ENCODE results near the gene RAET1L. TPM values are rescaled to one million over a fixed set of nuclear protein-coding genes. Genes with fewer than 3 reads are reported as not detected.

The RAET1L gene
- total RNA-seq, 1 donor from 2014 or later = 3.1 TPM

- no peak overlapping the region for H3K4me3 ChIP-seq (ENCODE audit: low read depth, low read length)
- DNase-seq (ENCODE audit: low read depth) = no peak
- TF ChIP-seq, protein P1, sequence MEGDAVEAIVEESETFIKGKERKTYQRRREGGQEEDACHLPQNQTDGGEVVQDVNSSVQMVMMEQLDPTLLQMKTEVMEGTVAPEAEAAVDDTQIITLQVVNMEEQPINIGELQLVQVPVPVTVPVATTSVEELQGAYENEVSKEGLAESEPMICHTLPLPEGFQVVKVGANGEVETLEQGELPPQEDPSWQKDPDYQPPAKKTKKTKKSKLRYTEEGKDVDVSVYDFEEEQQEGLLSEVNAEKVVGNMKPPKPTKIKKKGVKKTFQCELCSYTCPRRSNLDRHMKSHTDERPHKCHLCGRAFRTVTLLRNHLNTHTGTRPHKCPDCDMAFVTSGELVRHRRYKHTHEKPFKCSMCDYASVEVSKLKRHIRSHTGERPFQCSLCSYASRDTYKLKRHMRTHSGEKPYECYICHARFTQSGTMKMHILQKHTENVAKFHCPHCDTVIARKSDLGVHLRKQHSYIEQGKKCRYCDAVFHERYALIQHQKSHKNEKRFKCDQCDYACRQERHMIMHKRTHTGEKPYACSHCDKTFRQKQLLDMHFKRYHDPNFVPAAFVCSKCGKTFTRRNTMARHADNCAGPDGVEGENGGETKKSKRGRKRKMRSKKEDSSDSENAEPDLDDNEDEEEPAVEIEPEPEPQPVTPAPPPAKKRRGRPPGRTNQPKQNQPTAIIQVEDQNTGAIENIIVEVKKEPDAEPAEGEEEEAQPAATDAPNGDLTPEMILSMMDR (conservative IDR thresholded peaks at IDR 0.05; ENCODE audit: low read depth, low read length) = no peak
These were observed 10.7 kb upstream of the RAET1L start for GRCh38 chr6:150036081-150036480.

GRCh38 chr6:150033207-150033771 lies 8.0 kb upstream of the RAET1L start:
- no peak for DNase-seq (ENCODE audit: low read depth)
- TF ChIP-seq, protein P1 (conservative IDR thresholded peaks at IDR 0.05; ENCODE audit: low read depth, low read length) = no peak

GRCh38 chr6:150032598-150032997 lies 7.3 kb upstream of the RAET1L start:
- DNase-seq (ENCODE audit: low read depth) = no peak
- TF ChIP-seq, protein P1 (conservative IDR thresholded peaks at IDR 0.05; ENCODE audit: low read depth, low read length) = no peak
- no peak overlapping the region for H3K4me3 ChIP-seq (ENCODE audit: low read depth, low read length)

More at GRCh38 chr6:150033207-150033771, 8.0 kb upstream of the RAET1L start:
- no peak overlapping the region for H3K4me3 ChIP-seq (ENCODE audit: low read depth, low read length)

DNA sequence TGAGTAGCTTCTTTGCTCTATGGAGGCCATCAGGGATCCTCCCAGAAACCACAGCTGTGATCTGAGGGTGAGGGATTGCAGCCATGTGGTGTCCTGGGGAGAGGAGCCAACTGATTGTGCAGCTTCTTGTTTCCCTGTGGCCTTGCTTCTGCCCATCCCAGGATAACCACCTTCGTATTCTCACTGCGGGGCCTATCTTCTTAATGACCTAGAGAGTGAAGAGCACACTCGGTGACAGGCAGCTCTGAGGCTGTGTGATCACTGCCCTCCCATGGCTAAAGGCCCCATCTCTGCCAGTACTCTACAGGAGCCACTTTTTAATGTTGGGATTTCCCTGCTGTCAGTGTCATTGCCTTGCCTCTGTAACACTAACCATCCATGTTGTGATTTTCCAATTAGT lies 5.3 kb upstream of the RAET1L start:
- no peak overlapping the region for H3K4me3 ChIP-seq (ENCODE audit: low read depth, low read length)
- TF ChIP-seq, protein P1 (conservative IDR thresholded peaks at IDR 0.05; ENCODE audit: low read depth, low read length) = no peak
- no peak for DNase-seq (ENCODE audit: low read depth)

GRCh38 chr6:150029749-150030148 lies 4.4 kb upstream of the RAET1L start:
- no peak overlapping the region for H3K4me3 ChIP-seq (ENCODE audit: low read depth, low read length)
- no peak for DNase-seq (ENCODE audit: low read depth)
- TF ChIP-seq, protein P1 (conservative IDR thresholded peaks at IDR 0.05; ENCODE audit: low read depth, low read length) = no peak

DNA sequence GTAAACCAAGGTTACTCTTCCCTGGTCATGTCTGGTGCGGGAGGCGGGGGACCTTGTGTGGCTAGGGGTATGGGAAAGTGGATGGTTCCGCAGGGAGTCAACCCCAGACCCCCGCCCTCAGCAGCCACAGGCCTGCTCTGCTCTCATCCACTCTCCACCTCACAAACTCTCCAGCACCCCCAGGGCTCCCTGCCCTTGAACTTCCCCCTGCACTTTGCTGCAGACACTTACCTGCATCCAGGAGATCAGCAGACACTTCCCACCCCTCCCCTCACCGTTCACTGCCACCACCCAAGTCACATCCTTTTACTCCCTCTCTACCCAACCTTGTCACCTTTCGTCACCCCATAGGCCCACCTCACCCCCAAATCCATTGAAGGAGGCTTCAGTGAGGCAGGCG lies 3.9 kb upstream of the RAET1L start:
- no peak for DNase-seq (ENCODE audit: low read depth)
- TF ChIP-seq, protein P1 (conservative IDR thresholded peaks at IDR 0.05; ENCODE audit: low read depth, low read length) = no peak
- H3K4me3 ChIP-seq (ENCODE audit: low read depth, low read length) = no peak overlapping the region

- TF ChIP-seq, protein P1 (conservative IDR thresholded peaks at IDR 0.05; ENCODE audit: low read depth, low read length) = no peak
- H3K4me3 ChIP-seq (ENCODE audit: low read depth, low read length) = no peak overlapping the region
- DNase-seq (ENCODE audit: low read depth) = no peak
These were observed 3.5 kb upstream of the RAET1L start for GRCh38 chr6:150028799-150029198.

Measured in epithelial cell of proximal tubule (primary cell).